Globus pallidus (tissue), 1 donor: ENCODE results near the gene NAGPA.
"Not testable (repeated sequence)": the region's sequence is repeated elsewhere in the genome, so short reads cannot be mapped to it uniquely, and the experiment has no call there.

Source experiments
- DNase-seq: peaks from one replicate; pipeline ENCODE4 v3.0.0-alpha.2; 2015; ENCODE audit warnings: low spot score

Gene NAGPA

DNA sequence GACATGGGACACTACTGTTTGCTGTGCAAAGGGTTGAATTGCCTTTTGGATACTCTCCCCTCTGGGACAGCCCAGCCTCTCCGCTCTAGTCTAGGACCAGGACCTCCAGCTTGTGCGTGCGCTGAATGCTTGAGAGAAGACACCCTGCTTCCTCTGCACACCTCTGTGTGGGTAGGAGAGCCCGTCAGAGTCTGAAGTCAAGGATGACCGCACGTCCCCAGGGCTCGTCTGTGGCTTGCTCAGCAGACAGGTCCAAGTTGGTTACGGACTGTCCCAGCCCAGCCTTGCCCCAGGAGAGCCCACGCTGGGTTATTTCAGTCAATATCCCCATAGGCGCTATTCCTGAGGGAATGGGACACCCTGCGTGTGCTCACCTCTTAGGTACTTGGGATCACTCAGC is 28.3 kb upstream of the NAGPA start:
- DNase-seq = no peak

DNA sequence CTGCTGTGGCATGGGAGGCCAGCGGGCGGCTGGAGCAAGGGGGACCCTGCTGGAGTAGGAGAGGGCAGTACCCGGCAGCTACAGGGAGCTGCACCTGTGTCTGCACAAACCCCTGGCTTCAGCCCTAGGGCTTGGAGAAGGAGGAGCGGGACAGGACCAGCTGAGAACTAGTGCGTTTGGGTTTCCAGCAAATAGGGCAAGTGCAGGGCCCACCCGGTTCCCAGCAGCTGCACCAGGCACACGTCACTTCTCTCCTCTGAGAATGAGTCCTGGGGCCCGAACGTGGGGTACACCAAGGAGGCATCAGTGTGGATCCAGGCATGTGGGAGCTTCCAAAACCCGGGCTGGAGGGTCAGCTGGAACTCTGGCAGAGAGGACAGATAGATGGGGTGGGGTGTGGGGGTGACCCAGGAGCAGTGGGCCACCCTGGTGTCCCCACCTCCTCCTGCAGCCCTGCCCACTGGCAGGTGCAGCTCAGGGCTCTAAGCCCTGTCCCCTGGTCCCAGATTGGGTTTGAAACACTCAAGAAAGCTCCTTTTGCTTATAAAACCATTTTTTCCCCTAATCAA is 26.4 kb upstream of the NAGPA start:
- DNase-seq = no peak

DNA sequence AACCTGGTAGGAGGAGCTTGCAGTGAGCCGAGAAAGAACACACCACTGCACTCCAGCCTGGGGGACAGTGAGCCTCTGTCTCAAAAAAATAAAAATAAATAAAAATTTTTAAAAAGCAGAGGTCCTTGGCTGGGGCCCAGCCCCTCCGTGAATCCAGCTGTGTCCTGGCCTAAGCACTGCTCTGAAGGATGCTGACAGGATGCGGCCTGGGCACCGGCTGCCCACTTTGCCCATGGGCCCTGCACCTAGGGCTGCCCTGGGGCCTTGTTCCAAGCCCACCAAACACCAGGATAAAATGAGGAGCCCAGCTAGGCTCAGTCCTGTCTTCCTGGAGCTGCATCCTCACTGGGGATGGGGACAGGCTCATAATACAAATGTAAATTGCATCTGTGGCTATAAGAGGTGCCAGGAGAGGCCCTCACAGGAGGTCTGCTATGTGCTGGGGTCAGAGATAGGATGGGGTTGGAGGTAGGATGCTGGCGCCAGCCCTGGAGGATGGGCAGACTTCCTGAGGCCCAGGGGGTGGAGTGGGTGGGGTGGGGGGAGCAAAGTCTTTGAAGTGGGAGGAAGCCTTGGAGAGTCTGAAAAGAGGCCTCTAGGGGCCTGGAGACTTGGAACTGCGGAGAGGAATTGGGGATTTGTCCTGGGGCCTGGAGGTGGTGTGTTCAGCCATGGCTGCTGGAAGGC is 25.8 kb upstream of the NAGPA start:
- no peak for DNase-seq

DNA sequence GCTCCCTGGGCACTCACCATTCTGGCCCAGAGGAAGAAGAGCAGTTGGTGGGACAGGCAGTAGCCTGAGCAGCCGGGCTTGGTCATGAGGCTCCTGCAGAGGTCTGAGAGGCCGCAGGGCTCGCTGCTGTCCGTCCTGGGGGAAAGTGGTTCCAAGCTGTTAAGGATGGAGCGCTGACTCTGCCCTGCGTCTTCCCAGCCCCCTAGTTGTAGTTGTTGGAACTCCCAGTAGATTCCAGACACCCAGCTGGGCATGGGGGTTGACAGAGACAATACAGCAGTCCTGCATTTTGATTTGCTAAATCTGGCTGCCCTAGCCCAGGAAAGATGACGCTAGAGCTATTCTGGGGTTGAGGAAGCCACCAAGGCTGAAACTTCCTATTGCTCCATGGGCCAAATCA is 24.7 kb upstream of the NAGPA start:
- DNase-seq = no peak

DNA sequence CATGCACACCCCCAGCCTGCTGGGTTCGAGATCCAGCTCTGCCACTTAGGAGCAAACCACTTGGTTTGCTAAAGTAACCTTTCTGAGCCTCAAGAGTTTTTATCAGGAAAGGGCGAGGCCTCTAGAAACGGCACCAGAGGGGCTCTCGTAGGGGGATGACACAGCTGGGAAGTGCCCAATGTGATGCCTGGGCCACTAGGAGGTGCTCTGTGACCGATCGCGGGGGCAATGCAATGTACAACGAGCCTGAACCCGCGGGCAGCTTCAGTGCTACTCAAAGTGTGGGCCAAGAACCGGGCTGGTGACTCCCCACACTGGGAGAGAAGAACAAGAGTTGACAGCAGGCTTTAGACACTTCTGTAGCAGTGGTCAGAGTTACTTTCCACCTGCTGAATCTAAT is 22.6 kb upstream of the NAGPA start:
- DNase-seq = no peak

DNA sequence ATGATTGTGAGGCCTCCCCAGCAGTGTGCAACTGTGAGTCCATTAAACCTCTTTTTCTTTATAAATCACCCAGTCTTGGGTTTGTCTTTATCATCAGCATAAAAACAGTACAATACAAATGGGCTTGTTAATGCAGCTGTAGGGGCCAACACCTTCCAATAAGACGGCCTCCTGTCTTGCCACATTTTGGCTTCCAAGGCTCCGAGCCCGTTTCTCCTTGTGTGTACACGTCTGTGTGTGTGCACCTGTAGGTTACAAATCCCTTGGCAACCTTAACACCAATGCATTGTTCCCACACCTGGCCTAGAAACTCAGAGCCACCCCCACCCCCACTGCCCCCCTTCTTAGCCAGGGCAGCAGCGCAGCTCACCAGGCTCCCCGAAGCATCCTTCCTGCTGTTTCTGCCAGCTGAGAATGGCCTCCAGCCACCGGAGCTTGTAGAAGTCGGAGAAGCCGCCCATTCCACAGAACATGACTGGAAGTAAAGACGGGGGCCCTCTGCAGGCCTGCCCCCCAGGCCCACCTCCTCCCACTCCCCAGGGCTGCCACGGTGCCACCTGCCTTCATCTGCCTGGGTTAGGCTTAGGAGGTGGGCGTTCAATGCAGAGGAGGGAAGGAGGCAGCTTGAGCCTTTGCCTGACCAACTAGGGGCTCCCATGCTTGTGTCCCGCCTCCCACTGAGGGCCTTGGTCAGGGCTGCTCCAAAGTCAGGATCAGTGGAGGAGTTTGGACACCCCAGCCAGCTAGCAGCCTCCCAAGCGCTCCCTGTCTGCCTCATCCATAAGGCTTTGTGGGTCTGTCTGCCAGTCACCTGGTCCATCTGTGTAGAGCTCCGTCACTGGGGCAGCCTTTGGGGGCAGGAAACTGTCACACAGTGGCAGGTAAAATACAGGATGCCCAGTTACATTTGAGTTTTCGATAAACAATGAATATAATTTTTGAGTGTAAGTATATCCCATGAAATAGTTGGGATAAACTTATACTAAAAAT is 21.4 kb upstream of the NAGPA start:
- DNase-seq = no peak

DNA sequence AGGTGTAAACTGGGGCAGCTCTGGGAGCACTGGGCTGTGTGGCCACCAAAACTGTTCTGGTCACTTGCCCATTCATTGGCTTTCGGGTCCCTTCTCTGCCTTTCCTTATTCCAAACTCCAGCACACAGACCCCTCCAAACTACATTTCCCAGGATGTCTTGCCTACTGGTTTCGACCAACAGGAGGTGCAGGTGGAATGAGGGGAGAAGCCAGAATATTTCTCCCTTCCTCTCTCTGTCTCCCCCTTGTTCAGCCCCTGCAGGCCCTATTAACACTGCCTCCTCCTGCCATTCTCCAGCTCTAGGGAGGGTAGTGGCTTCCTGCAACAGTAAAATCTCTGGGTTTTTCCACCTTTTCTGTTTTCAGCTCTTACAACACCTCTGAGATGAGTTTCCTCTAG is 13.2 kb upstream of the NAGPA start:
- DNase-seq = no peak

DNA sequence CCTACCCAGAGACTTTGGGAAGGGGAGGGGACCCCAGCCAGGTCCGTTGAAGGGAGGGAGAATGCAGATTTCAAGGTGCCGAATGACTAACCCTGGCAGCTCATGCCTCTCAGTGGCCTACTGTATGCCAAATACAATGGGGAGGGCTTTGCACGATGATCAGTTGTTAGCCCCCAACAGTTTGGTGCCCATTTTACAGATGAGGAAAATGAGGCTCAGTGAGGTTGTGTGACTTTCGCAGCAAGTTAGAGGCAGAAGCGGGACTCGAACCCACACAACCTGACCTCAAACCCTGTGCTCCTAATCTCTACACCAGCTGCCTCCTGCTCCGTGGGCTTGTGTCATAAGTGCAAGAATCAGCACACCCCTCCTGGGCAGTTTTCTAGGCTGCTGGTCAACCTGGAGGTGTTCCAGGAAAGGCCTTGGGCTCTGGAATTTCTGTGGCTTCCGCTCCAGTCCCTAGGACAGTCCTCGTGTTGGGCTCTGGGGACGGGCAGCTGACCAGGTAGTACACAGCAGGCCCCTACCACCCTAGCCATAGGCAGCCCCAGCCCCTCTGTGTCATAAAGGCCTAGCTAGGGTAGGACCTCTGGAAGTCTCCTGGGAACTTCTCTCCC is 11.9 kb upstream of the NAGPA start:
- DNase-seq = no peak

DNA sequence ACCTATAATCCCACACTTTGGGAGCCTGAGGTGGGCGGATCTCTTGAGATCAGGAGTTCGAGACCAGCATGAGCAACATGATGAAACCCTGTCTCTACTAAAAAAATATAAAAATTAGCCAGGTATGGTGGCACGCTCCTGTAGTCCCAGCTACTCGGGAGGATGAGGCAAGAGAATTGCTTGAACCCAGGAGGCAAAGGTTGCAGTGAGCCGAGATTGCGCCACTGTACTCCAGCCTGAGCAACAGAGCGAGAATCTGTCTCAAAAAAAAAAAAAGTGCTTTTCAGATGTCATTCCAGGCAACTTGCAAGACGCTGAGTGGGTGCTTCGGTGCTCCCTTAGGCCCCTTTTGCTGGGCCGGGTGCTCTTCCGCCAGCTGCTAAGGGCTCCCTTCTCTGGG is 10.8 kb upstream of the NAGPA start:
- not testable (repeated sequence) for DNase-seq

DNA sequence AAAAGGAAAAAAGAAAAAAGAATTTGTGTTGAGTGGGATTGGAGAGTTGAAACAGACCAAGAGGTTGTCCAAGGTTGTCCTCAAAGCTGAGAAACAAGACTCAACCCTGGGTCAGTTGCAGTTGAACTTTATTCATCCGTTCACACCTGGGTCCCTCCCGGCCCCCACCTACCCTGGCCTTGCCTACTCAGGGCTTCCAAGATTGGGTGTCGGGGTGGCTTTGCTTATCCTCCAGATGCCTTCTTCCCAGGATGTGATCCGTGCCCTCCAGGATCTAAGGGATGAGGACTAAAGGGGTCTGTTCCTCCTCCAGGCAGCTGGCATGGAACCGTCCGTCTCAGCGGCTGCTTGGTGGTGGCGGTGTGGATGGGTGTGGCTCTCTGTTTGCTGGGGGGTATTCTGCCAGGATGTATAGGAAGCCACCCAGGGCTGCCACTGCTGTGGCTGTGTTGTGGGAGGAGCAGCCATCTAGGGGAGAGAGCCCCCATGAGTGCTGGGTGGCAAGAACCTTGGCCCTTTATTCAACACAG is 10.3 kb upstream of the NAGPA start:
- no peak for DNase-seq

DNA sequence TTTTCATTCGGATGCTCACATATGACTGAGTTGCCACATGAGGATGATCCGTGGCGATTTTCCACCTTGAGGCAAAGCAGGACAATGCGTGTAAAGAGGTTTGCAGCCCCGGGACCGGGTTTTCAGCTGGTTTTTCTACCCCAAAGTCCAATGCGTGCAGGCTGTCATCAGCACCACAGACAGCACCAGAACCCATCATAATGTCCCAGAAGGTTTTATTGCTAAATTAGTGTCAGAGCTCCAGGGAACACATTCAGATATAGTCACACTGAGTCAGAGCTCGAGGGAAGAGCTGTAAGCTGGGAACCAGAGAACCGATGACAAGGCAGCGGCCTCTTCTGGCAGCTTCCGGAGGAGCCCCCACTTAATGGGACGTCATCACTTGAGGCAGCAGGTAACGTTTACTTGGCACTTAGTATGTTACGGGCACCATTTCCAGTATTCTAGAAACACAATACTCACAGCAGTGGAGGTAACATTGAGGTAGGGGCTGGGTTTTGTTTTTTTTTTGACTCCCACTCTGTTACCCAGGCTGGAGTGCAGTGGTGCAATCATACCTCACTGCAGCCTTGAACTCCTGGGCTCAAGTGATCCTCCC is 8.9 kb upstream of the NAGPA start:
- no peak for DNase-seq

DNA sequence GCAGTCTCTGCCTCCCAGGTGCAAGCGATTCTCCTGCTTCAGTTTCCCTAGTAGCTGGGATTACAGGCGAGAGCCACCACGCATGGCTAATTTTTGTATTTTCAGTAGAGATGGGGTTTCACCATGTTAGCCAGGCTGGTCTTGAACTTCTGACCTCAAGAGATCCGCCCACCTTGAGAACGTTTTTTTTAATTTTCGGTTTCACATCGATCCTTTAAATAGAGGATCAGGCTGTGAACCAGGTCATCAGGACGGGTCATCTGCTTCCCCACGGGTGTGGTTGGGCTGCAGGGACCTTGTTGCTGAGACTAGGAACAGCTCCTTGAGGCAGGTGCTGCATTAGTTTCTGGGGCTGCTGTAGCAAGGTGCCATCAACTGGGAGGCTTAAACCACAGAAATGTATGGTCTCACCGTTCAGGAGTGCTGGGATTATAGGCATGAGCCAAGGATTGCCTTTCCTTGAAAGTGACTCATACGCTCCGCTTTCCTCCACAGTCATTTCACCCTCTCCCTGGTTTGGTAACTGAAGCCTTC is 7.9 kb upstream of the NAGPA start:
- DNase-seq = no peak

DNA sequence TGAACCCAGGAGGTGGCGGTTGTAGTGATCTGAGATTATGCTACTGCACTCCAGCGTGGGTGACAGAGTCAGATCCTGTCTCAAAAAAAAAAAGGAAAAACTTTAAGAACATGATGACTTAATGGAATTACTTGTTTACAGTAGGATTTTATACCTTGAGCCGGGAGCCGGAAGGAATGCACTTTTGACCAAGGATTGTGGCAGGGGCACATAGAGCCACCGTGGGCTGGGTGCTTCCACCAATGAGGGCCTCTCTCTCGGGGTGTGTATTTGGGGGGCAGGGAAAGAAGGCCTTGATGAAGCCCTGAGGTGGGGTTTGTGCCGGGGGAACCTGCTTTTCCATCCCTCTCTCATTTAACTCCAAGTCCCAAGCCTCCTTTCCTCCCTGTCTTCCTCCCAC is 6.7 kb upstream of the NAGPA start:
- DNase-seq = no peak

DNA sequence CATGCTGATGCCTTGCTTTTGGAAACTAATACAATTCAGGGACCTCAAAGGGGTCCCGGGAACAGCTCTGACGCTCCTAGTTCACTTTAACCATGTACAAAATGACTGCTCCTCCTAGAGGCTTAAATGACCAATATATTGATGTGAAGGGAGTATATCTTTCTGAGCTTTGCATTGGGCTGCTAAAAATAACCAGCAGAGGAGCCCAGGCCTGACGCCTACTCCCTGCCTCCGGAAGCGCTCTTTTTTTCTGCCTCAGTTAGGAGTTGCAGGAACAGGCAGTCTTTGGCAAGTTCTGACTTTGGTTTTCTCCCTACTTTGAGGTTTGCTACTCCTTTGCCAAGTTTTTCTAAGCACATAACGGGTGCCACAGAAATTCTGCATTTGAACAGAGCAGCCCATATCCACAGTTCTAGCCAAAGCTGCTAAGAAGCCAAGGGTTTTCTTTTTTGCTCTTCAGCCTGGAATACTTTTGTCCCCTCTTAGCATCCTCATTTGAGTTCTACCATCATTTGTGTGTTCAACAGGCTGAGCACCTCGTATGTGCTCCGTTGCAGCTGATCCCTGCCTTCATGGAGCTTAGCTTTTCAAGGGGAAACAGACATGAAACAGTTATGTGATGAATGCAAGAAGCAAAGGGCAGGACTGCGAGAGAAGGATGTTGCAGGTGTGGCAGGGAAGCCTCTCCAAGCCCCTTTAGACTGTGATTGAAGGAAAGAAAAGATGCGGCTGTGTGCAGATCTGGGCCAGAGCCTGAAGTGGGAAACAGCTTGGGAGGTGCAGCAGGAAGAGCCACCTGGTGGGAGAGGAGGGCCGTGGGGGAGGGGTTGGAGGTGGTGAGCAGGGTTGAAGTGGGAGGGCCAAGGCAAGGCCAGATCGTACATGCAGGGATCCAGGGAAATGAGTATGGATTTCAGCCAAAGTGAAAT is 2.8 kb upstream of the NAGPA start:
- DNase-seq = no peak

DNA sequence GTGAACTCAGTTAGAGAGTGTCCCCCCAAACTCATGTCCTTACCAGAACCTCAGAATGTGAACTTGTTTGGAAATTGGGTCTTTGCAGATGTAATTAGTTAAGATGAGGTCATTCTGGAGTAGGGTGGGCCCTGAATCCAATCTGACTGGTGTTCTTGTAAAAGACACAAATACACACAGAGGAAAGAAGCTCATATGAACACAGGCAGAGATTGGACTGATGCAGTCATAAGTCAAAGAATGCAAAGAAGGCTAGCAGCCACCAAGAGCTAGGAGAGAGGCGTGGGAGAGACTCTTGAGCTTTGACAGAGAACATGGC is 2.1 kb upstream of the NAGPA start:
- DNase-seq = no peak

DNA sequence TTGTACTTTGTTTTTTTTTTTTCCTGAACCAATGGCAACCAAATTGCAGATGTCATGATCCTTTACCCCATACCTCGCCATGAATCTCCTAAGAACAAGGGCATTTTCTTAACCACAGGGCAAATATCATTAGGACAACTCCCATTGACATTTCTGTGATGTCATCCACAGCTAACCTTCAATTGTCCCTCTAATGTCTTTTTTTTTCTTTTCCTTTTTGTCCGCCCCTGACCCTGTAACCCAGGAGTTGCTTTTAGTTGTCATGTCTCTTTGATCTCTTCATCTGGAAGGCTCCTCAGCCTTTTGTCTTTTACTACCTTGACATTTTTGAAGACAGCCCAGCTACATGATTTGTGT is 410 bp upstream of the NAGPA start:
- no peak for DNase-seq

DNA sequence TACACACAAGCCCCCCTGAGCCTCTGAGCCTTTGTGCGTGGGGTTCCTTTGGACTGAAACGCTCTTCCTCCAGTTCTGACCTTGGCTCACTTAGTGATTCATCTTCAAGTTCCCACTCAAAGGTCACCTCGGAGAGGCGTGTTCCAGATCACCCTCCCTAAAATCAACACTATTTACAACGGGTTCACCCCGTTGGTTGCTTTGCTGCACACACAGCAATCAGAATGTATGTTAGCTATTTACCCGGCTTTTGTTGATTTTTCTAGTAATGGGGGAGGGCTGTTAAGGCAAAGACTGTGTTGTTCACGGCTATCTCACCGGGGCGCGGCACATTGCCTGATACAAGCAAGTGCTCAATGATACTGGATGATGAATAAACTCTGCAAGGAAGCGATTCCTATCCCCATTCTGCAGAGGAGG is 977 bp downstream of the NAGPA start:
- no peak for DNase-seq

DNA sequence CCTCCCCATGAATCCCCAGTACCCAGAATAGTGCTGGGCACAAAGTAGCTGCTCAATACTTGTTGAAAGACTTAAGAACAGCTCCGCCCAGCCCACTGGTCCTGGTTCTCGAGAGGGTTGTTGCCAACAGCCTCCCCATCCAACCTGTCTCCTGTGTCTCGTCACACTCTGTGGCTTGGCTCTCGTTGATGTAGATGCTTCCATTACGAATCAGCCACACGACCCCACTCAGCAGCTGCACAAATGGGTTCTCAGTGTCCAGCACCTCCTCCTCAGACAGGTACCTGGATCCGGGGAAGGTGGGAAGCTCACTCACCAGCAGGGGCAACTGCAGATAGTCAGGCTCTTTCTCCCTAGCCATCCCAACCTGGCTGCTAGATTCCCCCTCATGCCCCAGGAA is 2.1 kb downstream of the NAGPA start:
- no peak for DNase-seq

DNA sequence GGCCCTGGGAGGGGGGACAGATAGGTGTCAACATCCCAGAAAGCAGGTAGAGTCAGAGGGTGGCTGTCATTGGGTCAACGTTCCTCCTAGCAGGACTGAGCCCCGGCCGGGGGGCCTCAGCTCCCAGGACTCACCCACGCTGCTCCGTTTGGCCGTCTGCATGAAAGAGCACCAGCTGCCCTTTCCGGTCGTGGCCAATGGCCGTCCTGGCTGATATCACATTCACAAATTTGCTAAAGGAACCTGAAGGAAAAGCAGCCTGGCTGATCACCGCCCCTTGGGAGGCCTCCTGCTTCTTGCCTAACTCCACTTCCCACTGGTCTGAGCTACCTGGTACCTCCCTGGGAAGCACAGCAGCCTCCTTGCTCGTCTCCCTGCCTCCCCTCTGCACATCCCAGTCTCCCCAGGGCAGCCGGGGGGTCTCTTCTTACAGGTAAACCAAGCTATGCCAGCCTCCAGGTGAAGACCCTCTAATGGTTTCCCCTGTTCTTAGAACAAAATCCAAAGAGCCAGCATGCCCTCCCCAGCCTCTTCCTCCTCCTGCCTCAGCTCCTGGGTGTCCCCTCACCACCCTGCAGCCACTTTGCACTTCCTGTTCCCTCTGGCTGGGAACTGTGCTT is 3.4 kb downstream of the NAGPA start:
- DNase-seq = no peak

DNA sequence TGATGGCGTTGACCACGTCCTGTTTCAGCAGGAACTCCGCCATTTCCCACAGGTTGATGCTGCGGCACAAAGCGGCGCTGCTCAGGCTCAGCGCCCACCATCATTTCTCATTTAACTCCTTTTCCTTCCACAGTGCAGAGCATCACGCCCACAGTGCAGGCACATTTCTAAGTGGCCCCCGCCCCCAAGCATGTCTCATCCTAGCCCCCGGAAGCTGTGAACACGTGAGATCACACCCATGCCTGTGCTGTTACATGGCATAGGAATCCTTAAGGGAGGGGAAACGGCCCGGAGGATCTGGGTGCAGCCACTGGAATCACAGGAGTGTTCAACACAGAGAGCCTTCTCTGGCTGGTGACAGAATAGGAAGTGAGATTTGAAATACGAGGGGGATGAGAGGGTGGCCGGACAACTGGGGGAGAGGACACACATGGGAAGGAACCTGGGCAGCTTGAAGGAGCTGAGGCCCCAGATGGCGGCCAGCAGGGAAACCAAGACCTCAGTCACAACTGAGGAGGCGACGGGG is 4.7 kb downstream of the NAGPA start:
- DNase-seq = no peak
